GM18867 (cell line): ENCODE results near the gene SPAAR.

Source experiments
- ATAC-seq: cut with Tn5 transposase; IDR thresholded peaks from one replicate; pipeline ENCODE4 v1.9.1; 2021; ENCODE audit warnings: mild to moderate bottlenecking, moderate library complexity; ENCODE audit not compliant: unreplicated experiment

SPAAR gene

GRCh38 chr9:35945341-35946018 lies 36.2 kb downstream of the SPAAR start:
- ATAC-seq = no peak

GRCh38 chr9:35948451-35948850 lies 39.2 kb downstream of the SPAAR start:
- ATAC-seq = no peak

GRCh38 chr9:35948901-35949318 lies 39.6 kb downstream of the SPAAR start:
- no peak for ATAC-seq

- no peak for ATAC-seq
Measured at GRCh38 chr9:35951736-35952135, 42.4 kb downstream of the SPAAR start.

GRCh38 chr9:35952526-35953191 lies 43.4 kb downstream of the SPAAR start:
- ATAC-seq = no peak

GRCh38 chr9:35954942-35955546 lies 45.8 kb downstream of the SPAAR start:
- no peak for ATAC-seq

- no peak for ATAC-seq
Measured at GRCh38 chr9:35956651-35957050, 47.4 kb downstream of the SPAAR start.

- ATAC-seq = no peak
Measured at GRCh38 chr9:35958104-35958837, 49.0 kb downstream of the SPAAR start, which contains the start of gene OR2S2. Gene OR2S2, minus strand, starts transcription at chr9:35958154. Its CDS starts 56 bp downstream, at chr9:35958098.

GRCh38 chr9:35960039-35960655 lies 50.9 kb downstream of the SPAAR start:
- ATAC-seq = no peak
